GM23338 (cell line): ENCODE measurements around the gene STRA8. TPM values are rescaled to one million over a fixed set of nuclear protein-coding genes. Genes with fewer than 3 reads are reported as not detected.

Source experiments
- ATAC-seq: fragments of 200-7000 bp; cut with Tn5 transposase; 3 replicates; pipeline ENCODE4 v1.9.1; 2020
- DNase-seq: peaks from one replicate; pipeline ENCODE4 v3.0.0-alpha.2; 2015; ENCODE audit warnings: low spot score
- H2AFZ ChIP-seq: fragments of 200-600 bp; sonication (generic); 2 replicates; pipeline ENCODE4 v1.8.0; 2016; ENCODE audit warnings: antibody characterized with exemption, mild to moderate bottlenecking, moderate library complexity
- H3F3A ChIP-seq: fragments of 200-600 bp; sonication (generic); replicated peaks from 2 replicates; pipeline ENCODE4 v1.8.0; 2017; ENCODE audit warnings: antibody characterized with exemption, mixed run types, low read depth
- H3K27ac ChIP-seq: fragments of 200-600 bp; sonication (generic); 2 replicates; pipeline ENCODE4 v1.6.1; 2016; ENCODE audit warnings: low read depth
- H3K27me3 ChIP-seq: fragments of 200-600 bp; sonication (generic); 2 replicates; pipeline ENCODE4 v1.8.0; 2016; ENCODE audit warnings: mild to moderate bottlenecking, mixed run types, moderate library complexity; ENCODE audit not compliant: insufficient read depth
- H3K36me3 ChIP-seq: fragments of 200-600 bp; sonication (generic); 2 replicates; pipeline ENCODE4 v1.8.0; 2016; ENCODE audit warnings: mild to moderate bottlenecking; ENCODE audit not compliant: insufficient read depth
- H3K4me1 ChIP-seq: fragments of 200-600 bp; sonication (generic); 2 replicates; pipeline ENCODE4 v1.8.0; 2016; ENCODE audit warnings: mild to moderate bottlenecking, moderate library complexity; ENCODE audit not compliant: insufficient read depth
- H3K4me2 ChIP-seq: fragments of 200-600 bp; sonication (generic); 2 replicates; pipeline ENCODE4 v1.7.1; 2017; ENCODE audit warnings: mixed run types
- H3K4me3 ChIP-seq: fragments of 200-600 bp; sonication (generic); 2 replicates; pipeline ENCODE4 v1.6.1; 2016; ENCODE audit warnings: mixed run types
- H3K79me2 ChIP-seq: fragments of 200-600 bp; sonication (generic); replicated peaks from 2 replicates; pipeline ENCODE4 v1.8.0; 2017; ENCODE audit warnings: mild to moderate bottlenecking; ENCODE audit not compliant: insufficient read depth
- H3K9me2 ChIP-seq: fragments of 200-600 bp; sonication (generic); 2 replicates; pipeline ENCODE4 v1.8.0; 2017; ENCODE audit not compliant: insufficient read depth
- H4K20me1 ChIP-seq: fragments of 200-600 bp; sonication (generic); replicated peaks from 2 replicates; pipeline ENCODE4 v1.8.0; 2017; ENCODE audit warnings: mild to moderate bottlenecking; ENCODE audit not compliant: insufficient read depth
- H3K27ac Mint-ChIP-seq: 2 replicates; pipeline ENCODE4 v1.8.0; 2020; ENCODE audit warnings: inconsistent platforms, mild to moderate bottlenecking, moderate library complexity, mixed read lengths
- H3K27me3 Mint-ChIP-seq: 3 replicates; pipeline ENCODE4 v1.8.0; 2022; ENCODE audit warnings: low read depth, mild to moderate bottlenecking, moderate library complexity, mixed read lengths, inconsistent platforms; ENCODE audit not compliant: insufficient read depth, poor library complexity
- H3K36me3 Mint-ChIP-seq: 3 replicates; pipeline ENCODE4 v1.8.0; 2021; ENCODE audit warnings: low read depth, mild to moderate bottlenecking, inconsistent platforms, moderate library complexity, mixed read lengths
- H3K4me1 Mint-ChIP-seq: 3 replicates; pipeline ENCODE4 v1.8.0; 2020; ENCODE audit warnings: mild to moderate bottlenecking, inconsistent platforms, mixed read lengths
- H3K4me3 Mint-ChIP-seq: 3 replicates; pipeline ENCODE4 v1.8.0; 2021; ENCODE audit warnings: moderate library complexity, mild to moderate bottlenecking, inconsistent platforms, mixed read lengths
- H3K9me3 Mint-ChIP-seq: 3 replicates; pipeline ENCODE4 v1.8.0; 2020; ENCODE audit warnings: moderate library complexity, mild to moderate bottlenecking, inconsistent platforms, mixed read lengths
- CREB1 ChIP-seq: fragments of 250-450 bp; sonication (Bioruptor Pico); IDR thresholded peaks from 2 replicates; pipeline ENCODE4 v1.5.0; 2020; ENCODE audit warnings: low read depth, mild to moderate bottlenecking, moderate library complexity
- CTCF ChIP-seq, 2 experiments: fragments of 200-600 bp in 1 of 2; sonication (generic) in 1 of 2; conservative IDR thresholded peaks; 2 replicates each; pipeline versions ENCODE4 v1.5.1 to v1.6.1; 2016 to 2017; ENCODE audit warnings: antibody characterized with exemption in 2 of 2, low read depth in 2 of 2, mild to moderate bottlenecking in 2 of 2, moderate library complexity in 1 of 2
- ETS1 ChIP-seq: IDR thresholded peaks from 2 replicates; pipeline ENCODE4 v1.6.1; 2016; ENCODE audit warnings: antibody characterized with exemption
- EZH2 ChIP-seq: fragments of 200-600 bp; sonication (generic); IDR thresholded peaks from one replicate; pipeline ENCODE4 v1.8.0; 2017; ENCODE audit warnings: antibody characterized with exemption, mild to moderate bottlenecking, low read depth; ENCODE audit not compliant: unreplicated experiment
- EZH2phosphoT487 ChIP-seq: fragments of 200-600 bp; sonication (generic); IDR thresholded peaks from one replicate; pipeline ENCODE4 v1.8.1; 2018; ENCODE audit warnings: antibody characterized with exemption; ENCODE audit not compliant: unreplicated experiment
- JUNB ChIP-seq: IDR thresholded peaks from one replicate; pipeline ENCODE4 v1.6.1; 2016; ENCODE audit warnings: antibody characterized with exemption; ENCODE audit not compliant: unreplicated experiment
- NANOG ChIP-seq: IDR thresholded peaks from 2 replicates; pipeline ENCODE4 v1.6.1; 2016; ENCODE audit warnings: antibody characterized with exemption, borderline replicate concordance
- POLR2AphosphoS5 ChIP-seq: IDR thresholded peaks from 2 replicates; pipeline ENCODE4 v1.6.1; 2016; ENCODE audit warnings: antibody characterized with exemption, low read depth
- REST ChIP-seq: IDR thresholded peaks from one replicate; pipeline ENCODE4 v1.6.1; 2018; ENCODE audit warnings: antibody characterized with exemption; ENCODE audit not compliant: unreplicated experiment
- STAT1 ChIP-seq: IDR thresholded peaks from one replicate; pipeline ENCODE4 v1.6.1; 2016; ENCODE audit warnings: antibody characterized with exemption; ENCODE audit not compliant: unreplicated experiment
- ZNF114 ChIP-seq: fragments of 250-450 bp; sonication (Bioruptor Pico); IDR thresholded peaks from 2 replicates; pipeline ENCODE4 v1.5.0; 2020; ENCODE audit warnings: mild to moderate bottlenecking, moderate library complexity
- ZNF331 ChIP-seq: fragments of 250-450 bp; sonication (Bioruptor Pico); IDR thresholded peaks from 2 replicates; pipeline ENCODE4 v1.5.0; 2020; ENCODE audit warnings: low read depth, mild to moderate bottlenecking, moderate library complexity
- ZNF462 ChIP-seq: fragments of 250-450 bp; sonication (Bioruptor Pico); IDR thresholded peaks from 2 replicates; pipeline ENCODE4 v1.5.0; 2020; ENCODE audit warnings: mild to moderate bottlenecking, moderate library complexity
- polyA plus RNA-seq: library from polyadenylated mRNA; unstranded; fragments of >200 nt; fragmentation: Nextera tagmentation; extraction: Ambion mirVana; gene quantifications from 2 replicates; pipeline ENCODE4 v1.2.1, GENCODE V29; 2016
- total RNA-seq: library from RNA; depleted of rRNA; stranded (reverse); fragments of >200 nt; shearing (Covaris generic); gene quantifications from 2 replicates; pipeline ENCODE4 v1.2.3, GENCODE V29; 2014

STRA8 gene
- total and polyA plus RNA-seq, 2 experiments from 2014 or later, result not detected

- DNase-seq, result no peak
- Histone ChIP-seq H3K79me2 (no peaks in the 10 kb centered on the region), H3K4me3 (no peak overlapping the region), H4K20me1 (no peaks in the 10 kb centered on the region), H3K36me3 (no peaks in the 10 kb centered on the region), H3F3A (no peaks in the 10 kb centered on the region), H3K9me2 (no peaks in the 10 kb centered on the region), H2AFZ (no peak overlapping the region), H3K27me3 (no peaks in the 10 kb centered on the region), H3K4me1 (no peaks in the 10 kb centered on the region), H3K4me2 (no peak overlapping the region), H3K27ac (no peak overlapping the region)
- Mint-ChIP-seq H3K4me3 (no peak overlapping the region), H3K9me3 (peaks cover 10% of the 10 kb centered on the region), H3K4me1 (peaks cover 2% of the 10 kb centered on the region; the same call in 2 of the 3 replicates), H3K36me3 (peaks cover 6% of the 10 kb centered on the region; the same call in 2 of the 3 replicates), H3K27ac (no peak overlapping the region), H3K27me3 (peaks cover 11% of the 10 kb centered on the region)
- no peak for ATAC-seq
- TF ChIP-seq ETS1 (no peak), STAT1 (no peak), CREB1 (no peak), CTCF (conservative IDR thresholded peaks at IDR 0.05; ENCODE audit: low read depth in 2 of 2) (no peak), ZNF331 (CRISPR knock-in tag) (no peak), EZH2 (no peak), NANOG (no peak), POLR2AphosphoS5 (no peak), ZNF462 (no peak), JUNB (no peak), REST (no peak), EZH2phosphoT487 (no peak), ZNF114 (CRISPR knock-in tag) (no peak)
Observed at GRCh38 chr7:135257790-135258189, 24.2 kb downstream of the STRA8 start.
